Skeletal muscle satellite cell (primary cell): ENCODE data around the gene MAEL.
"Not testable (repeated sequence)": the region's sequence is repeated elsewhere in the genome, so short reads cannot be mapped to it uniquely, and the experiment has no call there.

Experiments used
- H3K27me3 ChIP-seq: 2 replicates; pipeline ENCODE4 v1.7.0; 2013; ENCODE audit warnings: low read length; ENCODE audit not compliant: control insufficient read depth, insufficient read depth
- H3K36me3 ChIP-seq: 2 replicates; pipeline ENCODE4 v1.7.0; 2013; ENCODE audit warnings: mild to moderate bottlenecking, control low read depth, low read length; ENCODE audit not compliant: insufficient read depth
- H3K4me1 ChIP-seq: 2 replicates; pipeline ENCODE4 v1.7.0; 2013; ENCODE audit warnings: low read length; ENCODE audit not compliant: control insufficient read depth, insufficient read depth
- H3K4me2 ChIP-seq: 2 replicates; pipeline ENCODE4 v1.7.0; 2013; ENCODE audit warnings: mild to moderate bottlenecking, low read length
- H3K4me3 ChIP-seq: 2 replicates; pipeline ENCODE4 v1.7.0; 2013; ENCODE audit warnings: low read length
- H3K9ac ChIP-seq: 2 replicates; pipeline ENCODE4 v1.7.0; 2013; ENCODE audit warnings: mild to moderate bottlenecking, low read depth, low read length, moderate library complexity
- H3K9me3 ChIP-seq: replicated peaks from 2 replicates; pipeline ENCODE4 v1.7.0; 2013; ENCODE audit warnings: mild to moderate bottlenecking, control low read depth, low read length

MAEL gene

DNA sequence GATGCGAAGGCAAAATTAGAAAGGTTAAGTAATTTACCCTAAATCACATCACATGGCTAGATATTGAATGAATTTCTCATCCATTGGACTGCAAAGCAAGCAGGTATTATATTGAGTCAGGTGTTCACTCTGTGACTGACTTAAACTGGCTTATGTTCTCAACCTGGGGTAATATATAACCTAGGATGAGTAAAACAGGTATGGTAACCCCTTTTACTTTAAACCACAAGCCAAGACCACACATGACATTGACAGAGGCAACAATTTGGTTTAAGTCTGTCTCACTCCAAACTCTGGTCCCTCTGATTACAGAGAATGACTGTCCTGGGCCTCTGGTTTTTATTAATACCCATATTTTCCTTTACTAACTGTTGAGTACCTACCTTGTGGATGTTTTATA lies 33.3 kb downstream of the MAEL start:
- no peak overlapping the region for H3K4me3 ChIP-seq
- no peaks in the 10 kb centered on the region for H3K9me3 ChIP-seq
- no peaks in the 10 kb centered on the region for H3K27me3 ChIP-seq
- no peaks in the 10 kb centered on the region for H3K4me1 ChIP-seq
- no peaks in the 10 kb centered on the region for H3K36me3 ChIP-seq
- H3K9ac ChIP-seq = no peak overlapping the region
- H3K4me2 ChIP-seq = no peak overlapping the region

DNA sequence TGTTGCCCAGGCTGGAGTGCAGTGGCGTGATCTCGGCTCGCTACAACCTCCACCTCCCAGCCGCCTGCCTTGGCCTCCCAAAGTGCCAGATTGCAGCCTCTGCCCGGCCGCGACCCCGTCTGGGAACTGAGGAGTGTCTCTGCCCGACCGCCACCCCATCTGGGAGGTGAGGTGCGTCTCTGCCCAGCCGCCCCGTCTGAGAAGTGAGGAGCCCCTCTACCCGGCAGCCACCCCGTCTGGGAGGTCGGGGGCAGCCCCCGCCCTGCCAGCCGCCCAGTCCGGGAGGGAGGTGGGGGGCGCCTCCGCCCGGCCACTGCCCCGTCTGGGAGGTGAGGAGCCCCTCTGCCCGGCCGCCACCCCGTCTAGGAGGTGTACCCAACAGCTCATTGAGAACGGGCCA lies 40.5 kb downstream of the MAEL start:
- not testable (repeated sequence) for H3K9me3 ChIP-seq, H3K4me3 ChIP-seq, H3K9ac ChIP-seq, H3K36me3 ChIP-seq, H3K27me3 ChIP-seq, H3K4me2 ChIP-seq, H3K4me1 ChIP-seq

DNA sequence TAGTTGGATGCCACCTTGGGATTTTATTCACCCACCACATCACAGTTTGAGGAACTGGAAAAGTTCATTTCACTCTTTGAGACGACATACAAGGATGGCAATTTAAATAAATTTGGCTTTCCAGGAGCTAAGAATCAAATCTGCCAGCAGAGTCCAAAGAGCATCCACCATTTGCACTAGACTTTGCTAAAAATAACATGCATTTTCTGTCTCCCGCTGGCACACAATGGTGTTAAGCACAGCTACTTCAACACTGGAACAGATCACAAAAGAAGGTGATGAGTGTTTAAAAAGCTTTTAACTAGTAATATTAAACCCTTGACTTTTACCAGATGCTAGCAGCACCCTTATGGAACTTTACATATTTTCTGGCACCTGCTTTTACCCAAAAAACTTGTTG lies 44.6 kb downstream of the MAEL start:
- no peaks in the 10 kb centered on the region for H3K27me3 ChIP-seq

DNA sequence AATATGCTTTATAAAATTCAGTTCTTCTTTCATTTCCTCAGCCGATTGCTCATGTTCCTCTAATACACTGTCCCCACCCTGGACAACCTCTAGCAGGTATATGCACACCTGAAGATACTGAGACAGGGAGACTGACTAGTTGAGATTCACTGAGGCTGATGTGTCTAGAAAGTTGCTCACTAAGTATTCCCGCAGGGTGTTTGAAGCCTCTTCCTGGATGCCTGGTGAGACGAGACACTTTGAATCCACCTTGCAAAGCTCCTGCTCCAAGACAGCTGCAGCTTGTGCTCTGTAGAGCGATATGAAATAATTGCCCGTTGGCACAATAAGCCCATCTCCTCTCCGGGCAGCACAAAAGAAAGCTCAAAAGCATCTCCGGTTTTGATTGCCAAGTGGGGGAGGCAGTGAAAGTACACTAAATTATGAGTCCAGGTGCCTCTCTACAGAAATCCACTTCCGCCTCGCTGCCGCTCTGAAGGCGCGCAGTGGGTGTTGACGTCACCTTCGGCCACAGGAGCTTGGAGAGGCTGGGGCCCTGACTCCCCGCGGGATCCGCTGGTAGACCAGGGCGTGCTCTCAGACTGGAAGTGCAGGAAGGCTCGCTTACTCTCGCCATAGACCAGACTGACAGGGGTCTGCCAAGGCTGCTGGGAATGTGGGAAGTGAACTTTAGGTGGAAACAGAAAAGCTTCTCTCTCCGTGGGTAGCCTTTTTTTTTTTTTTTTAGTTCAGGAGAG lies 54.8 kb downstream of the MAEL start:
- Histone ChIP-seq H3K9ac (no peak overlapping the region), H3K4me2 (peak overlapping the region; percentile 81), H3K9me3 (no peaks in the 10 kb centered on the region), H3K36me3 (no peaks in the 10 kb centered on the region), H3K4me1 (peaks cover 3% of the 10 kb centered on the region), H3K27me3 (peaks cover 17% of the 10 kb centered on the region), H3K4me3 (peak overlapping the region; percentile 55)

More for the DNA sequence above, 44.6 kb downstream of the MAEL start:
- Histone ChIP-seq H3K9ac (no peak overlapping the region), H3K4me1 (no peaks in the 10 kb centered on the region), H3K4me3 (no peak overlapping the region), H3K4me2 (no peak overlapping the region), H3K36me3 (no peaks in the 10 kb centered on the region), H3K9me3 (no peaks in the 10 kb centered on the region)

DNA sequence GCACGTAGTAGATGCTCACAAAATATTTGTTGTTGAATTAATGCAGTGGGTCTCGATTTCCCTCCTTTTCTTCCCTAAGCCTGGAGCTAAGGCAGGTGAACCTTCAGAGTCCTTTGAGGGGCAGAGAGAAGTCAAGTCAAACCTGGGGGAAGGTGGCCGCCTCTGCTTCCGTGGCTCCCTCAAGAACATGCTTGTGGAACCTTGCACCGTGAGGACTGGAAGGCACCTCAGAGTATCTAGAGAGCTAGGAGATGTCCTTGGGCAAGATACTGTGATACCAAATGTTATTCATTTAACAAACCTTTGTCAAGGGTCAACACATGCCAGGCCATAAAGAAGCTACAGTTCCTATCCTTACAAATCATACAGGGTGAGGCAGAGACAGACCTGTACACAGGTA lies 62.8 kb downstream of the MAEL start:
- Histone ChIP-seq H3K9me3 (no peaks in the 10 kb centered on the region), H3K27me3 (peaks cover 5% of the 10 kb centered on the region), H3K4me3 (no peak overlapping the region), H3K4me2 (no peak overlapping the region), H3K4me1 (peaks cover 12% of the 10 kb centered on the region), H3K36me3 (no peaks in the 10 kb centered on the region), H3K9ac (no peak overlapping the region)

DNA sequence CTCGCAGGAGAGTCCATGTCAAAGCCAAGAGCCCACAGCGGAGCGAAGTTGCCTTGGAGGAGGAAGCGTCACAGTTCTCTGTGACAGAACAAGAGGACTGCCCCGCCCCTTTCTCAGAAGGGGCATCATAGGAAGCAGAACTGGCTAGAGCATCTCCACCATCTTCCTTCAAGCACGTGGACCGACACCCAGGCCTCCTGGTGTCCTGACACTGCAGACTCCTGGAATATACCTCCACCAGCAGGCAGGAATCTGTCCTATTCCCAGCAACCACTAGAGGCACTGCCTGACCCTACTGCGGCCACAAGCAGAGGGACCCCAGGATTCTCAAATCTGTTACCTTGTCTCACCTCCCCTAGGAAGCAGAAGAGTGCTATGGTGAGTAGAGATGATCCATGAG lies 63.3 kb downstream of the MAEL start:
- H3K27me3 ChIP-seq = peaks cover 4% of the 10 kb centered on the region
- peaks cover 12% of the 10 kb centered on the region for H3K4me1 ChIP-seq
- no peak overlapping the region for H3K4me3 ChIP-seq
- H3K36me3 ChIP-seq = no peaks in the 10 kb centered on the region
- no peak overlapping the region for H3K4me2 ChIP-seq
- no peak overlapping the region for H3K9ac ChIP-seq
- no peaks in the 10 kb centered on the region for H3K9me3 ChIP-seq

DNA sequence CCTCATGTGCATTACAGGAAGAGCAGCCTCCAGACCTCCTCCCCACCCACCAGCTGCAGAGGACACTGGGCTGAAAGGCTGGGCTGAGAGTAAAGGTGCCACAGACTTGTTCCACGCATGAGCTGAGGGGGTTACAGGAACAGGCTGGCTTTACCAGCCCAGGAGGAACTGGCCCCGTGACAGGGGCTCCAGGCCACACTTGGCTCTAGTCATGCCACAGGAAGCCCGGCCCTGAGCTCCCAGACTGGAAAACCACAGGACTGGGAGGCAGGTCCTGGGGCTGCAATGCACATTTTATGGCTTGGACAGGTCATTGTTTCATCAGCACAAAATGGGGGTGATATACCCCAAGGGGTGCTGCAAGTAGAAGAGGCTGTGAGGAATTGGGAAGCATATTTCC lies 65.5 kb downstream of the MAEL start:
- Histone ChIP-seq H3K9ac (no peak overlapping the region), H3K27me3 (no peaks in the 10 kb centered on the region), H3K36me3 (no peaks in the 10 kb centered on the region), H3K4me2 (no peak overlapping the region), H3K4me1 (peaks cover 16% of the 10 kb centered on the region), H3K9me3 (no peaks in the 10 kb centered on the region), H3K4me3 (no peak overlapping the region)

DNA sequence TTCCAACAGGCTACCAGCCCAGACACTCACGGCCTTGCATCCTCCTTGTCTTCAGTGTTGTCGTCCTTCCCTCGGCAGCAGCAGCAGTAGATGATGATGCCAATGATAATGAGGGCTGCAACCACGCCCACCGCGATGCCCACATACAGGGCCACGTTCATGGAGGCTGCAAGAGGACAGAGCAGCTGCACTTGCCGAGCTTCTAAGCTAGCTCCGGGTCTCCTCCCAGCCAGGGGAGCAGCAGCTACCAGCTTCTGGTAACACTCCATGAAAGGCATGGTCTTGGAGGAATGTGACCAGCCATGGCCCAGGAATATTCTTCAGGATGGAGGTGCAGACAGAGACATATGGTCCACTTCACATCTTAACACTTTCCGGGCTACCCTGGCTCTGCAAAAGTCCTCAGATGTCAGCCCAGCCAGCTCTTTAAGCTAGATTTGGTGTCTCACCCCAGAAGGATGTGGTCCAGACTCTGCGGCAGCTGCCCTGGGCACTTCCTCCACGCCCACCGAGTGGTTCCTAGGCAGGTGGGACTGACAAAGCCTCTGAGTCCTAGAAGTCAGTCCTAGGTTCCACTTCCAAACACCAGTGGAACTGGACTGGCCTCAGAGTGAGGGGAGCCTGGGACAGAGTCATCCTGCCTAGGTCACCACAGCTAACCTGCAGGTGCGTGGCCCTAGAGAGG lies 66.0 kb downstream of the MAEL start:
- Histone ChIP-seq H3K4me1 (peaks cover 16% of the 10 kb centered on the region), H3K27me3 (no peaks in the 10 kb centered on the region), H3K36me3 (no peaks in the 10 kb centered on the region), H3K9ac (no peak overlapping the region), H3K4me2 (no peak overlapping the region), H3K4me3 (no peak overlapping the region), H3K9me3 (no peaks in the 10 kb centered on the region)

DNA sequence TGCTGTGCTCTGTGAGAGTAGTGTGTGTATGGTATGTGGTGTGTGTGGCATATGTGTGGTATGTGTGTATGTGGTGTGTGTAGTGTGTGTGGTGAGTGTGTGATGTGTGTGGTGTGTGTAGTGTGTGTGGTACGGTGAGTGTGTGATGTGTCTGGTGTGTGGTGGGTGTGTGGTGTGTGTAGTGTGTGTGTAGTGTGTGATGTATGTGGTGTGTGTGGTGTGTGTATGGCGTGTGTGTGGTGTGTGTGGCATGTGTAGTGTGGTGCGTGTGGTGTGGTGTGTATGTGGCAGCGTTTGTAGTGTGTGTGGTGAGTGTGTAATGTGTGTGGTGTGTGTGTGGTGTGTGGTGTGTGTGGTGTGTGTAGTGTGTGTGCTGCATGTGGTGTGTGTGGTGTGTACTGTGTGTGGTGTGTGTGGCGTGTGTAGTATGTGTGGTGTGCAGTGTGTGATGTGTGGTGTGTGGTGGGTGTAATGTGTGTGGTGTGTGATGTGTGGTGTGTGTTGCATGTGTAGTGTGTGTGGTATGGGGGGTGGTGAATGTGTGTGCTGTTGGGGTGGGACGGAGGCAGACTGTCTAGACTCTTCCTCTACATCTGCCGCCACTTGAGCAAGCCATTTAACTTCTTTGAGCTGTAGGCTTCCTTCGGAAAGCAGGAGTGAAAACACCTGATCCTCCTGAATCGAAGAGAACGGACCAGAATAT lies 67.6 kb downstream of the MAEL start:
- Histone ChIP-seq H3K9me3 (no peaks in the 10 kb centered on the region), H3K9ac (no peak overlapping the region), H3K4me1 (peaks cover 16% of the 10 kb centered on the region), H3K4me3 (no peak overlapping the region), H3K4me2 (no peak overlapping the region), H3K36me3 (no peaks in the 10 kb centered on the region), H3K27me3 (peaks cover 6% of the 10 kb centered on the region)

DNA sequence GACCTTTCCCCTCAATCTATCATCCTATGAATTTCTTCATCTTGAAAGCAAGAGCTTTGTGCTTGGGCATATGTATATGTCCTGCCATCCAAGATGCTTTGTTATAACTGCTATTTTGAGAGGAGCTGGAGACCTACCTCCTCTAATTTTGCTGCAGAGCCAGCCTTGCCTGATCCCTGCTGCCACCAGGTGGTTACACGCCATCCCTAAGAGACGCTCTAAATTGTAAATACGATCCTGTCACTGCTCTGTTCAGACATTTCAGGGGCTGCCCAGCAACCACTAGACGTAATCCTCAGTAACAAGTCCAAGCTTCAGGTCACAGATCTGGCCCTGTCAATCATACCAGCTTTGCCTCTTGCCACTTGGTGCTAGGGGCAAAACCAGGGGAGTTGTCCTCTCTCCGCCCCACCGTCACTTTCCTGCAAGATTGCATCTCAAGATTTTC lies 68.2 kb downstream of the MAEL start:
- Histone ChIP-seq H3K9me3 (no peaks in the 10 kb centered on the region), H3K9ac (no peak overlapping the region), H3K4me1 (peaks cover 16% of the 10 kb centered on the region), H3K4me2 (no peak overlapping the region), H3K4me3 (no peak overlapping the region), H3K36me3 (no peaks in the 10 kb centered on the region), H3K27me3 (peaks cover 6% of the 10 kb centered on the region)

DNA sequence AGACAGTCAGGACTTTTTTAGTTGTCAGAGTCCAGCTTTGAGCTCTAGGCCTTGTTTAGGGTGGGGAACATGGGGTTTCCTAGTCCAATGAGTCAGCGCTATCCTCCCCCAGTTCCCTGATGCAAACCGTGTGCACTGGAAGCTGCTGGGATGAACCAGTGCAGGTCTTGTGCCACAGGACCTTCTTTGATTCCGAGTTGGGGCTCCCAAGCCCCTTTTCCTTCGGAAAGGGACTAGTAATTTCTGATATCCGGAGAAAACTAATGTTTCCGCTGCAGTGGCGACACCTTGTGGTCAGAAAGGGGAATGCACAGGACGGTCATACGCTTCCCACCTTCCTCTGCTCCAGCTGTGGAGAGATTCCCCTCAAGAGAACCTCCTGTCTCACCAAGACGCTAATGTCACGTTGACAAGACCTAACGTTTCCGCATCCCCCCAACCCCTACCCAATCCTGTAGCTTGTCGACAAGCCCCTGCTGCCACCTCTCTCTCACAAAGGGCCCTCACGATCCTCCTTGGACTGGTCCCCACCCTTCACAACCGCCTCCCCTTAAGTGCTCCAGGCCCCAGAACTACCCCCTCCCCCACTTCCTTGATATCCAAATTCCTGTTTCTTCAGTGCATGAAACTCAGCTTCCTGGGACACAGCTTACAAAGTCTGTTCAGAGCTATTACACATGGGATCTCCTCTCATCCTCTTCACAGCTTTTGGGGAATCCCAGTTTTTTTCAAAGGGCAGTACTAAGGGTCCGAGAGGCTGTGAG lies 70.1 kb downstream of the MAEL start:
- H3K36me3 ChIP-seq = no peaks in the 10 kb centered on the region
- H3K9ac ChIP-seq = no peak overlapping the region
- H3K27me3 ChIP-seq = peaks cover 6% of the 10 kb centered on the region
- no peaks in the 10 kb centered on the region for H3K9me3 ChIP-seq
- H3K4me2 ChIP-seq = peak overlapping the region; percentile 60
- peaks cover 16% of the 10 kb centered on the region for H3K4me1 ChIP-seq
- H3K4me3 ChIP-seq = no peak overlapping the region
